Naive thymus-derived CD4-positive, alpha-beta T cell (primary cell): ENCODE data around the gene SPECC1. TPM values are rescaled to one million over a fixed set of nuclear protein-coding genes. Genes with fewer than 3 reads are reported as not detected.

Experiments used
- ATAC-seq: fragments of 150-1000 bp; cut with Tn5 transposase; 2 replicates; pipeline ENCODE4 v1.10.0; 2021; ENCODE audit warnings: mild to moderate bottlenecking, moderate library complexity
- CTCF ChIA-PET: fragments of 350-600 bp; sonication (Branson Sonifier 250); formaldehyde crosslinking; loops from one replicate; lab custom pipeline; 2021; ENCODE audit warnings: antibody characterized with exemption; lab: Charles Lee
- POLR2A ChIA-PET: fragments of 350-600 bp; sonication (Branson Sonifier 250); formaldehyde crosslinking; loops from one replicate; lab custom pipeline; 2021; ENCODE audit warnings: antibody characterized with exemption, inconsistent platforms; lab: Charles Lee
- DNase-seq, 9 donors: peaks; one replicate each; pipeline versions ENCODE4 v3.0.0 to v3.0.0-alpha.2; 2020 to 2022; ENCODE audit warnings: mixed read lengths in 1 of 9
- H3K27ac ChIP-seq: one replicate; pipeline ENCODE4 v1.7.0; 2013; ENCODE audit warnings: mild to moderate bottlenecking, low read depth, low read length, moderate library complexity
- H3K27me3 ChIP-seq, 2 donors: one replicate each; pipeline ENCODE4 v1.7.0; 2013; ENCODE audit warnings: low read length in 2 of 2, mild to moderate bottlenecking in 2 of 2, moderate library complexity in 2 of 2; ENCODE audit not compliant: control insufficient read depth in 2 of 2, insufficient read depth in 2 of 2
- H3K36me3 ChIP-seq, 3 experiments: 1 replicate in 2 of 3; 2 replicates in 1 of 3; pipeline ENCODE4 v1.7.0; 2013; ENCODE audit warnings: low read length in 3 of 3, mild to moderate bottlenecking in 3 of 3, moderate library complexity in 1 of 3; ENCODE audit not compliant: insufficient read depth in 3 of 3, control insufficient read depth in 2 of 3
- H3K4me1 ChIP-seq, 2 donors: one replicate each; pipeline ENCODE4 v1.7.0; 2013; ENCODE audit warnings: low read length in 2 of 2, mild to moderate bottlenecking in 2 of 2, moderate library complexity in 1 of 2; ENCODE audit not compliant: control insufficient read depth in 2 of 2, insufficient read depth in 2 of 2
- H3K4me3 ChIP-seq: 2 replicates; pipeline ENCODE4 v1.7.0; 2013; ENCODE audit warnings: mild to moderate bottlenecking, low read length
- H3K9me3 ChIP-seq, 3 experiments: 1 replicate in 2 of 3; 2 replicates in 1 of 3; pipeline ENCODE4 v1.7.0; 2013; ENCODE audit warnings: low read length in 3 of 3; ENCODE audit not compliant: control insufficient read depth in 2 of 3
- H3K27ac Mint-ChIP-seq, 9 donors: one replicate each; pipeline ENCODE4 v1.8.0; 2020 to 2022; ENCODE audit warnings: mixed read lengths in 9 of 9, mild to moderate bottlenecking in 8 of 9, moderate library complexity in 5 of 9, inconsistent platforms in 2 of 9
- H3K27me3 Mint-ChIP-seq, 5 donors: one replicate each; pipeline ENCODE4 v1.8.0; 2021 to 2022; ENCODE audit warnings: mixed read lengths in 5 of 5, mild to moderate bottlenecking in 1 of 5
- H3K36me3 Mint-ChIP-seq, 5 donors: one replicate each; pipeline ENCODE4 v1.8.0; 2020 to 2022; ENCODE audit warnings: mixed read lengths in 5 of 5, mild to moderate bottlenecking in 3 of 5, inconsistent platforms in 1 of 5
- H3K4me1 Mint-ChIP-seq, 7 donors: one replicate each; pipeline ENCODE4 v1.8.0; 2020 to 2022; ENCODE audit warnings: mixed read lengths in 7 of 7, mild to moderate bottlenecking in 3 of 7, inconsistent platforms in 1 of 7
- H3K4me3 Mint-ChIP-seq, 10 donors: one replicate each; pipeline ENCODE4 v1.8.0; 2020 to 2022; ENCODE audit warnings: mild to moderate bottlenecking in 10 of 10, mixed read lengths in 10 of 10, moderate library complexity in 6 of 10, inconsistent platforms in 2 of 10
- H3K9me3 Mint-ChIP-seq, 11 donors: one replicate each; pipeline ENCODE4 v1.8.0; 2020 to 2022; ENCODE audit warnings: mixed read lengths in 11 of 11, mild to moderate bottlenecking in 4 of 11, inconsistent platforms in 1 of 11, moderate library complexity in 1 of 11
- intact Hi-C, 2 donors: fragments of 100-400 bp; cut with micrococcal nuclease; formaldehyde crosslinking; loops; one replicate each; pipeline ENCODE4 v1.15.1; 2023
- polyA plus RNA-seq, 2 donors: library from polyadenylated mRNA; unstranded; fragments of 300-500 nt; fragmentation: Illumina TruSeq; gene quantifications; one replicate each; pipeline ENCODE4 v1.2.3, GENCODE V29; 2021
- total RNA-seq, 6 experiments: library from RNA in 5 of 6; stranded (reverse) in 5 of 6; gene quantifications; 1 replicate in 5 of 6; 2 replicates in 1 of 6; pipeline ENCODE4 v1.2.3 and lab custom pipeline; 2021 to 2026

The SPECC1 gene
- total and polyA plus RNA-seq, 7 experiments from 2014 or later = 1.2 to 37.5 (median 4.7) TPM

DNA sequence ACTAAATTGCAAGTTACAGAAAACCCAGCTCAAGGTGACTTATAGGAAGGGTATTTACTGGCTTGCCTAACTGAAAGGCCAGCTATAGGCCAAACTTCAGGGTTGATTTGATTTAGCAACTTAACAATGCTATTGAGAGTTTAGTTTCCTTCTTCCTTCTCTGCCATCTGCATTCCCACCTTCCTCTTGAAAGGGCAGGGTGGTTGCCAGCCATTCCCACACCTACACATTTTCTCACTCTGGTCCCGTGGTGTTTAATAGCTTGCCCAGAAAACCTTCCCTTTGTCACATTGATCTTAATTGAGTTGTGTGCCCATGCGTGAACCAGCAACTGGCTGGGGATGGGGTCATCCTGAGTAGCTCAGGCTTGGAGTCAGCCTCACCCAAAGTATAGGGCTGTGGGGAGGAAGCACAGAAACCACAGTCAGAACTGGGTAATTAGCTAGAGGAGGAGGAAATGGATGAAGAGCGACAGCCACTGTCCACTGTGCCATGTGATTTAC lies 194.7 kb downstream of the SPECC1 start:
- H3K9me3 ChIP-seq = no peaks in the 10 kb centered on the region
- H3K27me3 Mint-ChIP-seq = no peaks in the 10 kb centered on the region
- peaks cover 0 to 4% (median 0%) of the 10 kb centered on the region in 11 donors for H3K9me3 Mint-ChIP-seq
- no peak overlapping the region for H3K4me3 ChIP-seq
- ChIA-PET POLR2A (no interaction called here), CTCF (interaction anchor here (0.7 kb wide), 1 partner anchor 21 kb away, joined by 3 read pairs; no protein-coding TSS in a partner anchor)
- peaks cover 0 to 7% of the 10 kb centered on the region in 2 donors for H3K4me1 ChIP-seq
- no peaks in the 10 kb centered on the region for H3K36me3 ChIP-seq
- H3K27ac Mint-ChIP-seq = peak overlapping the region in 2 of 9 donors; percentile 50 to 66
- intact Hi-C loops = no loop called here
- peaks cover 0 to 4% (median 0%) of the 10 kb centered on the region in 5 donors for H3K36me3 Mint-ChIP-seq
- no peak overlapping the region for H3K4me3 Mint-ChIP-seq
- ATAC-seq = no peak
- H3K27me3 ChIP-seq = no peaks in the 10 kb centered on the region
- no peak overlapping the region for H3K27ac ChIP-seq
- peaks cover 15 to 36% (median 34%) of the 10 kb centered on the region in 7 donors for H3K4me1 Mint-ChIP-seq
- no peak for DNase-seq

DNA sequence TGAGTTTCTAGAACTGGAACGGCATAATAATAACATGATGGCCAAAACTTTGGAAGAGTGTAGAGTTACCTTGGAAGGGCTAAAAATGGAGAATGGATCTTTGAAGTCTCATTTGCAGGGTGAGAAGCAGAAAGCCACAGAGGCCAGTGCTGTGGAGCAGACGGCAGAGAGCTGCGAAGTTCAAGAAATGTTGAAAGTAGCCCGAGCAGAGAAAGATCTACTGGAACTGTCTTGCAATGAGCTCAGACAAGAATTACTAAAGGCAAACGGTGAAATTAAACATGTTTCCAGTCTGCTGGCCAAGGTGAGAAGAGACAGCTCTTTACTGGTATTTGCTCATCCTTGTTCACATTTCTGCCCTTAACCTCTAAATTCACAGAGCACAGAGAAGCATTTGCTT lies 196.4 kb downstream of the SPECC1 start:
- CTCF ChIA-PET = interaction anchor here (0.6 to 1.5 kb wide), 4 partner anchors 22 to 632 kb away, joined by 3 to 6 read pairs (median 4); no protein-coding TSS in a partner anchor
- Histone ChIP-seq H3K9me3 (no peaks in the 10 kb centered on the region), H3K27me3 (no peaks in the 10 kb centered on the region), H3K4me3 (no peak overlapping the region), H3K36me3 (no peaks in the 10 kb centered on the region), H3K4me1 (peaks cover 0 to 7% of the 10 kb centered on the region in 2 donors), H3K27ac (no peak overlapping the region)
- POLR2A ChIA-PET = no interaction called here
- ATAC-seq (no peak), DNase-seq (no peak)
- intact Hi-C loops = no loop called here
- Mint-ChIP-seq H3K9me3 (peaks cover 0 to 4% (median 0%) of the 10 kb centered on the region in 11 donors), H3K4me1 (peaks cover 15 to 36% (median 34%) of the 10 kb centered on the region in 7 donors), H3K27ac (peak overlapping the region in 7 of 9 donors; percentile 3 to 74 (median 65)), H3K27me3 (no peaks in the 10 kb centered on the region), H3K36me3 (peaks cover 0 to under 1% (median 0%) of the 10 kb centered on the region in 5 donors), H3K4me3 (peak overlapping the region in 4 of 10 donors; percentile 9 to 59 (median 46))

- H3K36me3 Mint-ChIP-seq = no peaks in the 10 kb centered on the region
- H3K27me3 Mint-ChIP-seq = no peaks in the 10 kb centered on the region
- POLR2A ChIA-PET = interaction anchor here (0.6 kb wide), 1 partner anchor 27 kb away, joined by 3 read pairs; no protein-coding TSS in a partner anchor
- Histone ChIP-seq H3K36me3 (no peaks in the 10 kb centered on the region), H3K27me3 (no peaks in the 10 kb centered on the region), H3K4me1 (peaks cover 0 to 7% of the 10 kb centered on the region in 2 donors), H3K4me3 (no peak overlapping the region), H3K9me3 (no peaks in the 10 kb centered on the region), H3K27ac (no peak overlapping the region)
- ATAC-seq = peak; percentile 55
- H3K4me1 Mint-ChIP-seq = peaks cover 15 to 36% (median 34%) of the 10 kb centered on the region in 7 donors
- peak overlapping the region in 7 of 9 donors; percentile 3 to 74 (median 53) for H3K27ac Mint-ChIP-seq
- DNase-seq = peak in 7 of 9 donors; percentile 14 to 54 (median 34)
- peaks cover 0 to 4% (median 0%) of the 10 kb centered on the region in 11 donors for H3K9me3 Mint-ChIP-seq
- peak overlapping the region in 3 of 10 donors; percentile 29 to 59 (median 48) for H3K4me3 Mint-ChIP-seq
- CTCF ChIA-PET = interaction anchor here (0.6 to 1.5 kb wide), 2 partner anchors 84 to 631 kb away, joined by 4 to 6 read pairs; no protein-coding TSS in a partner anchor
- intact Hi-C loops = no loop called here
These were observed 196.9 kb downstream of the SPECC1 start for GRCh38 chr17:20206068-20206467.

DNA sequence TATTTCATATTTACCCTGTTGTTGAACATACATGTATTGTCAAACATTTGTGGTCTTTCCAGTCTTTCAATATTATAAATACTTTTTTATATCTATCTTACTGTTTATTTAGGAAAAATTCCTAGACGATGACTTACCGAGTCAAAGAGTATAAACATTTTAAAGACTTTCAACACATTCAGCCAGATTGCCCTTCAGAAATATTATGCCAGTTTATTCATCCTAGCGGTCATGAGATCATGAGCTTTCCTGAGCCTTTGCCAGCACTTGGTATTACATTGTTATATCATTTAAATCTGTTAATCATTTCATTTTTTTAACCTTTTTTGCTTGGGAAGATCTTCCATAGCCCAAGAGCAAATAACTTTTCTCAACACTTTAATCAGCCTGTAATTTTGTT lies 197.4 kb downstream of the SPECC1 start:
- ChIA-PET CTCF (interaction anchor here (1.5 kb wide), 1 partner anchor 84 kb away, joined by 4 read pairs; no protein-coding TSS in a partner anchor), POLR2A (interaction anchor here (0.6 kb wide), 1 partner anchor 26 kb away, joined by 3 read pairs; no protein-coding TSS in a partner anchor)
- H3K36me3 Mint-ChIP-seq = no peaks in the 10 kb centered on the region
- Histone ChIP-seq H3K9me3 (no peaks in the 10 kb centered on the region), H3K4me1 (peaks cover 0 to 7% of the 10 kb centered on the region in 2 donors), H3K27ac (no peak overlapping the region), H3K4me3 (no peak overlapping the region), H3K36me3 (no peaks in the 10 kb centered on the region), H3K27me3 (no peaks in the 10 kb centered on the region)
- H3K27ac Mint-ChIP-seq = peak overlapping the region in 6 of 9 donors; percentile 25 to 74 (median 58)
- H3K27me3 Mint-ChIP-seq = no peaks in the 10 kb centered on the region
- intact Hi-C loops = no loop called here
- peaks cover 0 to 4% (median 0%) of the 10 kb centered on the region in 11 donors for H3K9me3 Mint-ChIP-seq
- peak overlapping the region in 2 of 10 donors; percentile 37 to 48 for H3K4me3 Mint-ChIP-seq
- H3K4me1 Mint-ChIP-seq = peaks cover 15 to 36% (median 34%) of the 10 kb centered on the region in 7 donors
- DNase-seq (no peak), ATAC-seq (no peak)

- H3K9me3 Mint-ChIP-seq = peaks cover 0 to 5% (median 0%) of the 10 kb centered on the region in 11 donors
- POLR2A ChIA-PET = interaction anchor here (0.7 kb wide), 1 partner anchor 11 kb away, joined by 3 read pairs; no protein-coding TSS in a partner anchor
- Histone ChIP-seq H3K27ac (no peak overlapping the region), H3K27me3 (no peaks in the 10 kb centered on the region), H3K4me3 (no peak overlapping the region), H3K36me3 (no peaks in the 10 kb centered on the region), H3K4me1 (peaks cover 0 to 7% of the 10 kb centered on the region in 2 donors), H3K9me3 (no peaks in the 10 kb centered on the region)
- intact Hi-C loops = no loop called here
- no peak for DNase-seq
- no peaks in the 10 kb centered on the region for H3K27me3 Mint-ChIP-seq
- no peak for ATAC-seq
- CTCF ChIA-PET = interaction anchor here (1.0 kb wide), 1 partner anchor 19 kb away, joined by 3 read pairs; no protein-coding TSS in a partner anchor
- peaks cover 0 to 5% (median 0%) of the 10 kb centered on the region in 5 donors for H3K36me3 Mint-ChIP-seq
- peak overlapping the region in 6 of 9 donors; percentile 25 to 74 (median 58) for H3K27ac Mint-ChIP-seq
- H3K4me1 Mint-ChIP-seq = peaks cover 15 to 36% (median 34%) of the 10 kb centered on the region in 7 donors
- peak overlapping the region in 2 of 10 donors; percentile 11 to 48 for H3K4me3 Mint-ChIP-seq
These were observed 198.3 kb downstream of the SPECC1 start for GRCh38 chr17:20207262-20207985.

GRCh38 chr17:20208717-20209116 lies 199.6 kb downstream of the SPECC1 start:
- Histone ChIP-seq H3K27me3 (no peaks in the 10 kb centered on the region), H3K9me3 (no peaks in the 10 kb centered on the region), H3K27ac (no peak overlapping the region), H3K36me3 (no peaks in the 10 kb centered on the region), H3K4me3 (no peak overlapping the region), H3K4me1 (peaks cover 0 to 7% of the 10 kb centered on the region in 2 donors)
- H3K4me3 Mint-ChIP-seq = no peak overlapping the region
- no peak overlapping the region for H3K27ac Mint-ChIP-seq
- ATAC-seq = no peak
- H3K4me1 Mint-ChIP-seq = peaks cover 15 to 36% (median 34%) of the 10 kb centered on the region in 7 donors
- peaks cover 0 to 7% (median 0%) of the 10 kb centered on the region in 5 donors for H3K36me3 Mint-ChIP-seq
- DNase-seq = no peak
- intact Hi-C loops = no loop called here
- ChIA-PET POLR2A (no interaction called here), CTCF (no interaction called here)
- no peaks in the 10 kb centered on the region for H3K27me3 Mint-ChIP-seq
- H3K9me3 Mint-ChIP-seq = peaks cover 0 to 5% (median 0%) of the 10 kb centered on the region in 11 donors
